ENCODE results near the gene NLRX1.
"Not testable (repeated sequence)": the region's sequence is repeated elsewhere in the genome, so short reads cannot be mapped to it uniquely, and the experiment has no call there.

The NLRX1 gene

GRCh38 chr11:119153049-119153818 lies 15.3 kb upstream of the NLRX1 start:
- DNase-seq = no peak

GRCh38 chr11:119154178-119154577 lies 14.3 kb upstream of the NLRX1 start:
- no peak for DNase-seq

- peak in 1 of 2 experiments; percentile 47 for DNase-seq
Measured at GRCh38 chr11:119155733-119156492, 12.6 kb upstream of the NLRX1 start.

DNA sequence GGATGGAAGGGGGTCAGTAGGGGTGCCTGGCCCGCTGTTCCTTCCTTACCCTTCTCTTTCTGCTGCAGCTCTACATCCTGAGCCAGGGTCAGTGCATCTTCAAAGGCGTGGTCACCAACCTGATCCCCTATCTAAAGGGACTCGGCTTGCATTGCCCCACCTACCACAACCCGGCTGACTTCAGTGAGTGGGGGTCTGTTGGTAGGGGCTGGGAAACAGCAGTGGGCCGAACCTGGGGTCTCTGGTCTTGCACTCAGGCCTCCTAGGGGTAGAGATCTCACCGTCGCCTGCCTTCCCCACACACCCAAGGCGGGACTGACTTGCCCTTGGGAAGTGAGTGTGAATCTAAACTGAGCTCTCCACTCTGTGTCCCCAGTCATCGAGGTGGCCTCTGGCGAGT lies 12.0 kb upstream of the NLRX1 start:
- no peak for DNase-seq

DNA sequence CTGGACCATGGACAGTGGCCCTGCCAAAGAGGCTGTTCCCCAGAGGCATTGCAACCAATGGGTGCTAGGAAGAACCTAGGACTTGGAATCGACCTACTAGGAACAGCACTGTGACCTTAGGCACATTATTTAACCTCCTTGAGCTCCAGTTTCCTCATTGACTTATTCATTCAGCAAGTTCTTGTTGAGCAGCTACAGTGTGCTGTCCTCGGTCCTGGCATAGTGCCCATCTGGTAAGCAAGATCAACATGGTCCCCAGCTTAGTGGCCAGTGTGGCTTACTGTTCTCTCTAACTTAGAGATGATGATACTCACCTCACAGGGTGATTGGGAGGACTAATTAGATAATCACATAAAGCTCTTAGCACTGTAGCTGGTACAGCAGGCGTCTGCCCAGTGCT lies 11.5 kb upstream of the NLRX1 start:
- DNase-seq = no peak

GRCh38 chr11:119158467-119158866 lies 10.1 kb upstream of the NLRX1 start:
- no peak for DNase-seq

DNA sequence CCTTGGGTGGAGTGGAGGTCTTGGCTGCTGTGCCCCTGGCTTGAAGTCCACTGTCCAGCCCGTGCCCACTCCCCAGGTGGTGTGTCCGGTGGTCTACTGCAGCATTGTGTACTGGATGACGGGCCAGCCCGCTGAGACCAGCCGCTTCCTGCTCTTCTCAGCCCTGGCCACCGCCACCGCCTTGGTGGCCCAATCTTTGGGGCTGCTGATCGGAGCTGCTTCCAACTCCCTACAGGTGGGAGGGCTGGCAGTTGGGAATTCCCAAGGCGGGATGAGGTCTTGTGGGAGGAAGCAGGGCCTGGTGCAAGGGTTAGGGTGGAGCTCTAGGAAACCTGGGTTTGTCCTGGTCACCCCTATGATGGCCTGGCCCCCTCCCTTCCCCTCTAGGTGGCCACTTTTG lies 8.4 kb upstream of the NLRX1 start:
- no peak for DNase-seq

GRCh38 chr11:119161871-119162270 lies 6.7 kb upstream of the NLRX1 start:
- no peak for DNase-seq

DNA sequence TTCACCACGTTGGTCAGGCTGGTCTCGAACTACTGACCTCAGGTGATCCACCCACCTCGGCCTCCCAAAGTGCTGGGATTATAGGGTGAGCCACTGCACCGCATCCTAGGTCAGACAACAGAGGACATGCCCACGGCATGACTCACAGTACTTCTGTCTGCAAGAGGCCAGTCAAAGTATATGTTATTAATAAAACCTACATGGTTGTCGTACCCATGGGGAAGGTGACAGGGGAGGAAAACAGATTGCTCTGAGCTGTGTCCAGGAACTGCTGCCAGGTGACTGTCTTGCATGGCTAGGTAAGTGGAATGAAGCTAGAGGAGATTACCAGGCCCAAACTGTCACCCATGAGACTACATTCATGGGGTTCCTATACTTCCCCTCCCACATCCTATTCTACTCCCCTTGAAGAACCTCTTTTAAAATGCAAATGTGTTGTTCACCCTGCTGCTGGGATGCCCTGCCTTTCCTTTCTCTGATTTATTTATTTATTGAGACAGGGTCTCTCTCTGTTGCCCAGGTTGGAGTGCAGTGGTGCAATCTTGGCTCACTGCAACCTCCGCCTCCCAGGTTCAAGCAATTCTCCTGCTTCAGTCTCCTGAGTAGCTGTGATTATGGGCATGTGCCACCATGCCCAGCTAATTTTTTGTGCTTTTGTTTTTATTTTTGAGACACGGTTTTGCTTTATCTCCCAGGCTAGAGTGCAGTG lies 2.0 kb upstream of the NLRX1 start:
- peak in 1 of 2 experiments; percentile 43 for DNase-seq

GRCh38 chr11:119167077-119167458 lies 1.5 kb upstream of the NLRX1 start:
- DNase-seq = not testable (repeated sequence)

DNA sequence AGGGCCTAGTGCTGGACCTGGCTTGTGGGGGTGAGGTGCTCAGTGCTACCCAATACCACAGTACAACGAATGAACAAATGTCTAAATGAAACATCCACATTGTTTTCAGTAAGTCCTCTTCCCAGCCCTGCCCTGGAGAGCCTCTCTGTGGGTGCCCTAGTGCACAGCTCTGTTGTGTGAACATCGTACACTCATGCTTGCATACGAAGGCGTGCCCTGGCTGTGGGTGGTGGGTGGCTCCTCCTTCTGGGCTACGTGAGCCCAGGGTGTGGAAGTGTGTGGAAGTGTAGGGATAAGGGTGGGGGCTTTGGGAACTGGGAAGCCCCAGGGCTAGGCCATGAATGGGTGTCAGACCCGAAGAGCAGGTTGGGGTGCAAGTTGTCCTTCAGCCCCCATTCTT lies 592 bp upstream of the NLRX1 start:
- DNase-seq = no peak

GRCh38 chr11:119169282-119169719 lies 776 bp downstream of the NLRX1 start:
- DNase-seq = peak in 1 of 2 experiments; percentile 38

- no peak for DNase-seq
Measured at GRCh38 chr11:119172513-119172912, 4.0 kb downstream of the NLRX1 start.

DNA sequence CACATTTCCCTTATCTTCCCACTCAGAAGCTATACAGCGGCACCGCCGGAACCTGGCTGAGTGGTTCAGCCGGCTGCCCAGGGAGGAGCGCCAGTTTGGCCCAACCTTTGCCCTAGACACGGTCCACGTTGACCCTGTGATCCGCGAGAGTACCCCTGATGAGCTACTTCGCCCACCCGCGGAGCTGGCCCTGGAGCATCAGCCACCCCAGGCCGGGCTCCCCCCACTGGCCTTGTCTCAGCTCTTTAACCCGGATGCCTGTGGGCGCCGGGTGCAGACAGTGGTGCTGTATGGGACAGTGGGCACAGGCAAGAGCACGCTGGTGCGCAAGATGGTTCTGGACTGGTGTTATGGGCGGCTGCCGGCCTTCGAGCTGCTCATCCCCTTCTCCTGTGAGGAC lies 4.9 kb downstream of the NLRX1 start:
- no peak for DNase-seq

- no peak for DNase-seq
Measured at GRCh38 chr11:119175493-119176077, 7.1 kb downstream of the NLRX1 start.

- no peak for DNase-seq
Measured at GRCh38 chr11:119178166-119178680, 9.7 kb downstream of the NLRX1 start.

- DNase-seq = no peak
Measured at GRCh38 chr11:119179342-119179741, 10.8 kb downstream of the NLRX1 start.

DNA sequence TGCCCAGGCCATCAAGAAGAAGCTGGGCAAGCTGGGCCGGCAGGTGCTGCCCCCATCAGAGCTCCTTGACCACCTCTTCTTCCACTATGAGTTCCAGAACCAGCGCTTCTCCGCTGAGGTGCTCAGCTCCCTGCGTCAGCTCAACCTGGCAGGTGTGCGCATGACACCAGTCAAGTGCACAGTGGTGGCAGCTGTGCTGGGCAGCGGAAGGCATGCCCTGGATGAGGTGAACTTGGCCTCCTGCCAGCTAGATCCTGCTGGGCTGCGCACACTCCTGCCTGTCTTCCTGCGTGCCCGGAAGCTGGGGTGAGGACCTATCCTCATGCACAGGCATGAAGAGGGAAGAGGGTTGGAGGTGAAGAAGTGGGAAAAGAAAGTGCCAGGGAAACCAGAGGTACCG lies 11.5 kb downstream of the NLRX1 start:
- no peak for DNase-seq

DNA sequence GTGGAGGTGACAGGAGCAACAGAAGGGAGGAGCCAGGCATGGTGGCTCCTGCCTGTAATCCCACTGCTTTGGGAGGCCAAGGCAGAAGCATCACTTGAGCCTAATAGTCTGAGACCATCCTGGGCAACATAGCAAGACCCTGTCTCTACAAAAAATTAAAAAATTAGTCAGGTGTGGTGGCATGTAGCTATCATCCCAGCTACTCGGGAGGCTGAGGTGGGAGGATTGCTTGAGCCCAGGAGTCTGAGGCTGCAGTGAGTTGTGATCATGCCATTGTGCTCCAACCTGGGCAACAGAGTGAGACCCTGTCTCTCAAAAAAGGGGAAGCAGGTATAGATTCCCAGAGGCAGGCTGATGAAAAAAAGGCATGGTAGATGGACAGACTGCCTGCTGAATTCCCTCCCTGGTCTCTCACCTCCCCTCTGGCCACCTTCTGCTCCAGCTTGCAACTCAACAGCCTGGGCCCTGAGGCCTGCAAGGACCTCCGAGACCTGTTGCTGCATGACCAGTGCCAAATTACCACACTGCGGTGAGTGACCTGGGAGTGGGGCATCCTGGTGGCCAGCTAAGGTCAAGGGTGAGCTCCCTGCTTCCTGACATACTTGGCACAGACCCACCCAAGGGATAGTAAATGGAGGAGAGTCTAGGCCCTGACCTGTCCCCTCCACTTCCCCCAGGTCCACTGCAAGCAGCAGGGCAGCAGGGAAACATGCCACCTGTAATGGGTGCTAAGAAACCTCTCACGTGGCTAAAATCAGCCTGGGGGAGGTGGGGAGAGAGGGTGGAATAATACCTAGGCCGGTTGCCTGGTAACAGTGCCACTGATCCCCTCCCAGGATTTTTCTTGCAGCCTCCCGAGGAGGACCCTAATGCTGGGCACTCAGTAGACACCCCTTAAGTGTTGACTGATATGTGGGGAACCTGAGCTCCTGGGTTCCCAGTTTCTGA lies 12.5 kb downstream of the NLRX1 start:
- DNase-seq = no peak

GRCh38 chr11:119181677-119182412 lies 13.3 kb downstream of the NLRX1 start:
- DNase-seq = no peak

DNA sequence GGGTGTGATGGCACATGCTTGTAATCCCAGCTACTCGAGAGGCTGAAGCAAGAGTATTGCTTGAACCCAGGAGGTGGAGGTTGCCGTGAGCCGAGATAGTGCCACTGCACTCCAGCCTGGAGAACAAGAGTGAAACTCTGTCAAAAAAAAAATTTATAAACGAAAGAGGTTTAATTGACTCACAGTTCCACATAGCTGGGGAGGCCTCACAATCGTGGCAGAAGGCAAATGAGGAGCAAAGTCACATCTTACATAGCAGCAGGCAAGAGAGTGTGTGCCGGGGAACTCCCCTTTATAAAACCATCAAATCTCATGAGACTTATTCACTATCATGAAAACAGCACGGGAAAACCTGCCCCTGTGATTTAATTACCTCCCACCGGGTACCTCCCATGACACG lies 15.9 kb downstream of the NLRX1 start:
- not testable (repeated sequence) for DNase-seq
